Measurements from ENCODE around the gene TMEM126B.
A peak's percentile ranks its signal among the peaks of the same experiment; 100 is the strongest.
"Not testable (repeated sequence)": the region's sequence is repeated elsewhere in the genome, so short reads cannot be mapped to it uniquely, and the experiment has no call there.

Gene TMEM126B

DNA sequence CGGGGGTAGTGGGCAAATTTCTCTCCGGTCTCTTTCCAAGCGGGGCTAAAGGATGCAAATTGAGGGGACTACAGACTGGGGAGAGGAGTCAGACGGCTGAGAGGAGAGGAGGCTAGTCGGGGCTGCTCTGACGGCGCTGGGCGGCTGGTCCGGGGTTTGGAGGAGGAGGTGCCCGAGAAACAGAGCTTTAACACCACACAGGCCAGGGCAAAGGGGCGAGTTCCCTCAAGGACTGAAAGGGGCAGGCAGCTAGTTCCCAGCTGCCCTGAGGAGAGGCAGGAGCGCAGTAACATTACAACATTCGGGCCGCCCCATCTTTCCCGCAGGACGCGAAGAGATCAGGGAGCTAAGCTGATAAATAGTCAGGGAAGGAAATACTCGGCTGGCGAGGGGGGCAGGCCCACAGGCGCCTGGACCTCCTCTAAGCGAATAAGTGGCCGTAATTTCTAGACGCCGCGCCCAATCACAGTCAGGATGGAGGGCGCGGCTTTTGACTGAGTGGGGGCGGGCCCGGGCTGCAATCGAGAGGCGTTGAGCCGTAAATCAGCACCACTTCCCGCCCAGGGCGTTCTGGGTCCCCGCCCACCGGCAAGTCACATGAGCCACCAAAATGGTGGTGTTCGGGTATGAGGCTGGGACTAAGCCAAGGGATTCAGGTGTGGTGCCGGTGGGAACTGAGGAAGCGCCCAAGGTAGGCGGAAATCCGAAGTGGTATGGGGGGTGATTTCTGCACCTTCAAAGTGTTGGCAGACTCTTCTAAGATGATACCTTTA, at the start of gene TMEM126B:
TSS of gene TMEM126B (plus strand) at position 596 of the 773 bp plus-strand sequence. CDS start at position 611, 15 bp downstream.
- peaks cover 5 to 22% of the 10 kb centered on the region in 2 donors for H3K4me1 ChIP-seq (ENCODE audit: control insufficient read depth in 1 of 2, insufficient read depth in 2 of 2, low read length in 2 of 2)
- H3K4me3 ChIP-seq (ENCODE audit: low read depth in 1 of 2, low read length in 2 of 2), result peak within 1 kb of the TSS; percentile 78 to 100
- peaks cover 0 to 7% of the 10 kb centered on the region in 2 donors for H3K36me3 ChIP-seq (ENCODE audit: control insufficient read depth in 1 of 2, insufficient read depth in 2 of 2, low read length in 2 of 2)
- peak within 1 kb of the TSS; percentile 89 for H3K27ac ChIP-seq (ENCODE audit: low read length)
- H3K27me3 ChIP-seq (ENCODE audit: low read depth, low read length), result no peaks in the 10 kb centered on the region
- H3K9me3 ChIP-seq (ENCODE audit: control insufficient read depth in 1 of 2, low read length in 2 of 2), result no peaks in the 10 kb centered on the region

DNA sequence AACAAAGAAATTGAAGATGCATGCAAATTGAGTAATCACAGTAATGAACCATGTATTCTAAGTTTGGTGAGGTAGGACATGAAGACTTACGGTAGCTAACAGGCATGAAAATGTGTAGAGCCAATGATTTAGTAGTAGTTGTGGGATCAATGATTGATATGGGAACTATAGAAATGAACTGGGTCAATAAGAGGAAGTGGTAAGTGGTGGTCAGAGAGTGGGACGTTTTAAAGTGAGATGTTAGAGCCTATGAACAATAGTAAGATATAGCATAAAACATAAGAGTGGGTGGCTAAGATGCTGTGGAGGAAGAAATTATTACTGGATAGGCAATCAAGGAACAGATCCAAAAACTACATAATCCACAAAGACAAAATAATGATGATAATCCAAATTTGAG, 46.3 kb upstream of the TMEM126B start:
- Histone ChIP-seq H3K4me3 (ENCODE audit: low read depth in 1 of 2, low read length in 2 of 2) (no peak overlapping the region), H3K9me3 (ENCODE audit: control insufficient read depth in 1 of 2, low read length in 2 of 2) (no peaks in the 10 kb centered on the region), H3K4me1 (ENCODE audit: control insufficient read depth in 1 of 2, insufficient read depth in 2 of 2, low read length in 2 of 2) (no peaks in the 10 kb centered on the region), H3K27ac (ENCODE audit: low read length) (no peak overlapping the region), H3K27me3 (ENCODE audit: low read depth, low read length) (no peaks in the 10 kb centered on the region), H3K36me3 (ENCODE audit: control insufficient read depth in 1 of 2, insufficient read depth in 2 of 2, low read length in 2 of 2) (no peaks in the 10 kb centered on the region)

DNA sequence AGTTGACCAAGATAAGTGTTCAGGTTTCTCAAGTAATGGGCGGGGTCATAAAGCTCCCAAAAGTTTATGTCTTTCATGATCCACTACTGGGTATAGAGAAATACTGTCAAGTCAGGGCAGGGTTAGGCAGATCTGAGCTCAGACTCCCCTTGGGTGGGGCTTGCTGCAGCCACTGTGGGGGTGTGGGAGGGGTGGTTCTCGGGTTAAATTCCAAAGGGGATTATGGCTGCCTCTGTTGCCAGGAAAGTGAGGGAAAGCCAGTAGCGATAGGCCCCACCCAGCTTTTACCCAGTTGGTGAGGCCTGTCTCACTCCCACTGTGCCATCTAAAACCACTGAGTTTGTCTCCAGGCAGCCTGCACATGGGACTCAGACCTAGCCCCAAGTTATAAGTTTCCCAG, 39.0 kb upstream of the TMEM126B start:
- no peaks in the 10 kb centered on the region for H3K9me3 ChIP-seq (ENCODE audit: control insufficient read depth in 1 of 2, low read length in 2 of 2)
- H3K36me3 ChIP-seq (ENCODE audit: control insufficient read depth in 1 of 2, insufficient read depth in 2 of 2, low read length in 2 of 2), result no peaks in the 10 kb centered on the region
- H3K4me1 ChIP-seq (ENCODE audit: control insufficient read depth in 1 of 2, insufficient read depth in 2 of 2, low read length in 2 of 2), result no peaks in the 10 kb centered on the region
- no peak overlapping the region for H3K27ac ChIP-seq (ENCODE audit: low read length)
- no peak overlapping the region for H3K4me3 ChIP-seq (ENCODE audit: low read depth in 1 of 2, low read length in 2 of 2)
- no peaks in the 10 kb centered on the region for H3K27me3 ChIP-seq (ENCODE audit: low read depth, low read length)

DNA sequence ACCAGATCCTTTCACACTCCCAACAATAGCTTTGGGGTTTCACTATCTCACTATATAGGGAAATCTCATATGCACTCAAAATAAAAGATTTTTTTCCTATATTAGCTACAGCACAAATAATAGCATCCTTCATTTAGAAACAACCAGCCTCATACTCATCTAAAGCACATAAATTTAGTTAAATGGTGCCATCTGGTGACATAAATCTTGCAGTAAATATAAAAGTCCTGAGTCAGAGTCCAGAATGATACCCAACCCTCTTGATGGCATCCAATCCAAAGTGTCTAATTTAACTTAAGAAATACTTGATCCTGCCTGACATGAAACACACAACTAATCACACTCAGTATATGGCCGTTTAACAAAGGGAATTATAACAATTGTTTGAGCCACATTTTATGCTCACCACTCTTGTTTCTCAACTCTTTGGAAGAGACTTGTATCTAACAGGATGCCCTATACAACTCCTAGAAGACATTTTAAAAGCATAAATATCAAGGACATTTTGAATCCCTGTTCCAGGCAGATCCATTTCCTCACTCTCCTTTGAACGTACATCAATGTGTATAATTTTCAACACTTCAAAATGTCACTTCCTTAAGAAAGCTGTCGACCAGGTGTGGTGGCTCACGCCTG, 37.4 kb upstream of the TMEM126B start:
- no peak overlapping the region for H3K4me3 ChIP-seq (ENCODE audit: low read depth in 1 of 2, low read length in 2 of 2)
- H3K4me1 ChIP-seq (ENCODE audit: control insufficient read depth in 1 of 2, insufficient read depth in 2 of 2, low read length in 2 of 2), result no peaks in the 10 kb centered on the region
- H3K36me3 ChIP-seq (ENCODE audit: control insufficient read depth in 1 of 2, insufficient read depth in 2 of 2, low read length in 2 of 2), result no peaks in the 10 kb centered on the region
- no peaks in the 10 kb centered on the region for H3K27me3 ChIP-seq (ENCODE audit: low read depth, low read length)
- H3K9me3 ChIP-seq (ENCODE audit: control insufficient read depth in 1 of 2, low read length in 2 of 2), result no peaks in the 10 kb centered on the region
- H3K27ac ChIP-seq (ENCODE audit: low read length), result no peak overlapping the region

DNA sequence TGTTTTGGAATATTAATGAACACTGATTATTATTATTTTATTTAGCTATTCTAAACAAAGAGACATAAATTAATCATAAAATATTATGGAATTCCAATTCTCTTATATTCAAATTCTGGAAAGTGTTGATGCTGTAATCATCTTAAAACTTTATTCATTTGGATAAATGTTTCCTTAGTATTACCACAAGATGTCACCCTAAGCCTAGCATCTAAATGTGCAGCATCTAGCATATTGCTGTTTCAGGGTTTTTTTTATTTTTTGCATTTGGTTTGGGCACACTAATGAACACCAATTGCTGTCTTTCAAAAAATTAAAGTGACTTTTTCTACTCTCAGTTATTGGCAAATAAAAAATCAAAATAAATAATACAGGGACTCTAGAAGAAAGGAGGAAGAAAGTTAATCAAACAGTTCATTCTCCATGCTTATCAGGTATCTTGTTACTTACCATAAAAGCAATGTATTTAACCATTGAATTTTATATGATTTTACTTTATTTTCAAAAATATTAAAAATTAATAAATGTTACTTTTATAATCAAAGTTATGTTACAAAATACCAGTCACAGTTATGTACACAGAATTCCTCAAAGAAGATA, 33.0 kb upstream of the TMEM126B start:
- no peaks in the 10 kb centered on the region for H3K9me3 ChIP-seq (ENCODE audit: control insufficient read depth in 1 of 2, low read length in 2 of 2)
- no peak overlapping the region for H3K27ac ChIP-seq (ENCODE audit: low read length)
- H3K4me3 ChIP-seq (ENCODE audit: low read depth in 1 of 2, low read length in 2 of 2), result no peak overlapping the region
- H3K4me1 ChIP-seq (ENCODE audit: control insufficient read depth in 1 of 2, insufficient read depth in 2 of 2, low read length in 2 of 2), result no peaks in the 10 kb centered on the region
- H3K36me3 ChIP-seq (ENCODE audit: control insufficient read depth in 1 of 2, insufficient read depth in 2 of 2, low read length in 2 of 2), result no peaks in the 10 kb centered on the region
- no peaks in the 10 kb centered on the region for H3K27me3 ChIP-seq (ENCODE audit: low read depth, low read length)

DNA sequence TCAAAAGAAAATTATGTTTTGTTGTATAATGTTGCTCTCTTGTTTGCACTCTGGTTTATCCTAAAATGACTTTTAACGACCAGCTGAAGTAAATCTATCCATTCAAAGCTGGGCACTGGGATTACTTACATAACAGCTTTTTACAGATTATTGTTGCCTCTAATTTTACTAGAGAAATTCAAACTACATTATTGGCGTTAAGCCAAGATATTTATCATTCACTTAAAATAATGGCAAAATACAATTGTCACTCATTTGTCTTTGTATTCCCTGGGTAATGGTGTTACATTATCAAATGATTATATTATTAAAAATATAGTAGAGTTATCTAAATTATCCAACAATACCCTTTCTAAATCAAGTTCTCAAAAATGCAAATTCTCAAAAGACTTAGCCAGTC, 31.5 kb upstream of the TMEM126B start:
- H3K27me3 ChIP-seq (ENCODE audit: low read depth, low read length), result no peaks in the 10 kb centered on the region
- no peaks in the 10 kb centered on the region for H3K4me1 ChIP-seq (ENCODE audit: control insufficient read depth in 1 of 2, insufficient read depth in 2 of 2, low read length in 2 of 2)
- H3K27ac ChIP-seq (ENCODE audit: low read length), result no peak overlapping the region
- no peak overlapping the region for H3K4me3 ChIP-seq (ENCODE audit: low read depth in 1 of 2, low read length in 2 of 2)
- no peaks in the 10 kb centered on the region for H3K9me3 ChIP-seq (ENCODE audit: control insufficient read depth in 1 of 2, low read length in 2 of 2)
- no peaks in the 10 kb centered on the region for H3K36me3 ChIP-seq (ENCODE audit: control insufficient read depth in 1 of 2, insufficient read depth in 2 of 2, low read length in 2 of 2)

DNA sequence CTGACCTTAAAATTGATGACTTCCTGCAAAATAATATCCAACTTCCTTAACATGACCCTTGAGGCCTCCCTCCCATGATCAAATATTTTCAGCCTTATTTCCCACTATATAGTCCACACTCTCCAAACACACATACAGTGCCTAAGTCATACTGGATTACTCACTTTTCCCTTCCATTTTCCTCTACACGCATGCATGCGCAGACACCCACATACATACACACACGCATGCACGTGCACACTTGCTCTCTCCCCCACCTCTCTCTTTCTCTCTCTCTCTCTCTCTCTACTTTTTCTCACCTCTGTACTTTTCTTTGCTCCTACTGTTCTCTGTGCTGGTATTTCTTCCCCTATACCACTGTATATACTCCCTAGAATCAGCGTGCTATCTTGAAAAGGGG, 29.3 kb upstream of the TMEM126B start:
- Histone ChIP-seq H3K4me3 (ENCODE audit: low read depth in 1 of 2, low read length in 2 of 2) (no peak overlapping the region), H3K9me3 (ENCODE audit: control insufficient read depth in 1 of 2, low read length in 2 of 2) (no peaks in the 10 kb centered on the region), H3K4me1 (ENCODE audit: control insufficient read depth in 1 of 2, insufficient read depth in 2 of 2, low read length in 2 of 2) (no peaks in the 10 kb centered on the region), H3K36me3 (ENCODE audit: control insufficient read depth in 1 of 2, insufficient read depth in 2 of 2, low read length in 2 of 2) (no peaks in the 10 kb centered on the region), H3K27ac (ENCODE audit: low read length) (no peak overlapping the region), H3K27me3 (ENCODE audit: low read depth, low read length) (no peaks in the 10 kb centered on the region)

DNA sequence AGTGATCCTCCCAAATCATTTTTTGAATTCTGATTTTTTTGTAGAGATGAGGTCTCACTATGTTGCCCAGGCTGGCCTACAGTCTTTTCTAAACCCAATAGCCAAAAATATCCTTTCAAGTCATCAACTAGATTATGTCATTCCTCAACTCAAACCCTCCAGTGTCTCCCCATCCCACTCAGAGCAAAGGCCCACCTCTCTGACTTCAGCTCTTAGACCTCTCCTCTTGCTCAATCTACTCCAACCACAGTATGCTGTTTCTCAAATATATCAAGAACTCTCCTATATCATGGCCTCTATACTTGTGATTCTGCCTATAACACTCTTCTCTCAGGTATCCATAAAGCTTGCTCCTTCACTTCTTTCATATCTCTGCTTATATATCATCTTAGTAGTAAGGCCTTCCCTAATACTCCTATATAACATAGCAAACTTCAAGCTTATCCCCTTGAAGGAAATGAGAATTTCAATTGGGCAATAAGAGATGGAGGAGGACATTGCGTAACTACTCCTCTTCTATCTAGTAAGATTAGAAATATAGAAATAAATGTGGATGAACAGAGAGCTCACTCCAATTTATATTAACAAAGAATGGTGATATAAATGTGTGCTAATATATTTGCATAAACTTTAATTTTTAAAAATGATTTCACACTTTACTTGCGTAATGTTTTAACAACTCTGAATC, 25.7 kb upstream of the TMEM126B start:
- no peak overlapping the region for H3K27ac ChIP-seq (ENCODE audit: low read length)
- H3K4me3 ChIP-seq (ENCODE audit: low read depth in 1 of 2, low read length in 2 of 2), result no peak overlapping the region
- no peaks in the 10 kb centered on the region for H3K4me1 ChIP-seq (ENCODE audit: control insufficient read depth in 1 of 2, insufficient read depth in 2 of 2, low read length in 2 of 2)
- no peaks in the 10 kb centered on the region for H3K36me3 ChIP-seq (ENCODE audit: control insufficient read depth in 1 of 2, insufficient read depth in 2 of 2, low read length in 2 of 2)
- H3K27me3 ChIP-seq (ENCODE audit: low read depth, low read length), result no peaks in the 10 kb centered on the region
- H3K9me3 ChIP-seq (ENCODE audit: control insufficient read depth in 1 of 2, low read length in 2 of 2), result no peaks in the 10 kb centered on the region

DNA sequence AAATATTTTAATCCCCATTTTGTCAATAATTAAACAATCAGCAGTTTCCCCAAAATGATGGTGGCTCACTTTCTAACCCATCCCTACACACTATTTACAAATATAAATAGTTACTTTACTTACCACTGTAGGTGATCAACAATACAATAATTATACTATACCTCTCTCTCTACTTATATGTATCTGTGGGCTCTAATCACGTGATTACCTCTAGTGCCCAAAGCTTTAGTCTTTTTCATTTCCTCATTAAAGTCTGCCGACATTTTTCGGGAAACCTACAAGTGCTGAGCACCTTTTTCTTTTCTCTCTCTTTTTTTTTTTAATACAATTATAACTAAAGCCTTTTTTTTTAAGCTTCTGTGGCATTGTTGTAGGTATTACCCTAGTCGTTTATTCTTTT, 25.2 kb upstream of the TMEM126B start:
- no peaks in the 10 kb centered on the region for H3K27me3 ChIP-seq (ENCODE audit: low read depth, low read length)
- H3K27ac ChIP-seq (ENCODE audit: low read length), result no peak overlapping the region
- no peaks in the 10 kb centered on the region for H3K36me3 ChIP-seq (ENCODE audit: control insufficient read depth in 1 of 2, insufficient read depth in 2 of 2, low read length in 2 of 2)
- no peaks in the 10 kb centered on the region for H3K4me1 ChIP-seq (ENCODE audit: control insufficient read depth in 1 of 2, insufficient read depth in 2 of 2, low read length in 2 of 2)
- no peaks in the 10 kb centered on the region for H3K9me3 ChIP-seq (ENCODE audit: control insufficient read depth in 1 of 2, low read length in 2 of 2)
- no peak overlapping the region for H3K4me3 ChIP-seq (ENCODE audit: low read depth in 1 of 2, low read length in 2 of 2)

DNA sequence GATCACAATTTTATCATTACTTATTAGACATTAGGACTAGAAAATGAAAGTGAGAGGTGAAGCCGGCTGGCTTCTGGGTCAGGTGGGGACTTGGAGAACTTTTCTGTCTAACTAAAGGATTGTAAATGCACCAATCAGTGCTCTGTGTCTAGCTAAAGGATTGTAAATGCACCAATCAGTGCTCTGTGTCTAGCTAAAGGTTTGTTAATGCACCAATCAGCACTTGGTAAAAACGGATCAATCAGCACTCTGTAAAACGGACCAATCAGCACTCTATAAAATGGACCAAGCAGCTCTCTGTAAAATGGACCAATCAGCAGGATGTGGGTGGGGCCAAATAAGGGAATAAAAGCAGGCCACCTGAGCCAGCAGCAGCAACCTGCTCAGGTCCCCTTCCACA, 22.2 kb upstream of the TMEM126B start:
- H3K27ac ChIP-seq (ENCODE audit: low read length); H3K27me3 ChIP-seq (ENCODE audit: low read depth, low read length); H3K36me3 ChIP-seq (ENCODE audit: control insufficient read depth in 1 of 2, insufficient read depth in 2 of 2, low read length in 2 of 2); H3K4me3 ChIP-seq (ENCODE audit: low read depth in 1 of 2, low read length in 2 of 2); H3K4me1 ChIP-seq (ENCODE audit: control insufficient read depth in 1 of 2, insufficient read depth in 2 of 2, low read length in 2 of 2); H3K9me3 ChIP-seq (ENCODE audit: control insufficient read depth in 1 of 2, low read length in 2 of 2): not testable (repeated sequence)

DNA sequence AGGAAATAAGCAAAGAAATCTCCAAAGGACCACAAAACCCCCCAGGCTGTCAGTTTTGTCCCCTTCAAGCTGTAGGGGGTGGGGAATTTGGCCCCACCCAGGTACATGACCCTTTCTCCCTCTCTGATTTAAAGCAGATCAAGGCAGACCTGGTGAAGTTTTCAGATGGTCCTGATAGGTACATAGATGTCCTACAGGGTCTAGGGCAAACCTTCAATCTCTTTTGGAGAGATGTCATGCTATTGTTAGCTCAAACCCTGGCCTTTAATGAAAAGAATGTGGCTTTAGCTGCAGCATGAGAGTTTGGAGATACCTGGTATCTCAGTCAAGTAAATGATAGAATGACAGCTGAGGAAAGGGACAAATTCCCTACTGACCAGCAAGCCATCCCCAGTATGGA, 19.8 kb upstream of the TMEM126B start:
- not testable (repeated sequence) for H3K4me1 ChIP-seq (ENCODE audit: control insufficient read depth in 1 of 2, insufficient read depth in 2 of 2, low read length in 2 of 2); H3K27ac ChIP-seq (ENCODE audit: low read length); H3K4me3 ChIP-seq (ENCODE audit: low read depth in 1 of 2, low read length in 2 of 2); H3K27me3 ChIP-seq (ENCODE audit: low read depth, low read length); H3K36me3 ChIP-seq (ENCODE audit: control insufficient read depth in 1 of 2, insufficient read depth in 2 of 2, low read length in 2 of 2); H3K9me3 ChIP-seq (ENCODE audit: control insufficient read depth in 1 of 2, low read length in 2 of 2)
